Stimulated activated CD8-positive, alpha-beta memory T cell treated with anti-CD3 and anti-CD28 coated beads, Interleukin-7, amount 100 ng/mL, for 4 hours (primary cell): ENCODE results near the gene ELP5.
A peak's percentile ranks its signal among the peaks of the same experiment; 100 is the strongest.

Experiments
- DNase-seq, 2 donors: peaks; one replicate each; pipeline ENCODE4 v3.0.0-alpha.2; 2020; ENCODE audit warnings: low read depth in 2 of 2

The ELP5 gene

DNA sequence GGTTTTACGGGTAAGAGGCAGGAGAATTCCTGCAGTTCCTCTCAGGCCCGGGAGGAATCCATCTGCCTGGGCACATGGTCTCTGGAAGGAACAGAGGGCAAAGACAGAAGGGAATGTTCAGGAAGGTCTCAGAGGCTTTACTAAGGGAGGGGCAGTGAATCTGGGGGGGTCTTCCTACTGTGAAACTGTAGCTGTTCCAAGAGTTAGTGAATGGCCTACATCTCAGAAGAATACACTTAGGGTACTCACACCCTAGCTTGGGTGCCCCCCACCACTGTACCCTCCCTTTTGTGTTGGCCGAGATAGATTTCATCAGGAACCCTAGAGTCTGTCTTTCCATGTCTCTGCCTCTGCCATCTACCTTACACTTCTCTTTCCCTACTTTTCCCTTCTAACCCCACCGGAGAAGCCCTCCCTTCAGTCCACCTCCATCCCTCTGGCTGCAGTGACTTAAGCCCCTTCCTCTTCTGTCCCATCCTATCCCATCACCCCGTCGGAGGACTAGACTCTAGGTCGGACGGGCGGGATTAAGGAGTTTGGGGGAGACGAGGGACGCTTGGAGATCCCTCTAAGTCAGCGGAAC, 32.7 kb upstream of the ELP5 start:
- no peak for DNase-seq

DNA sequence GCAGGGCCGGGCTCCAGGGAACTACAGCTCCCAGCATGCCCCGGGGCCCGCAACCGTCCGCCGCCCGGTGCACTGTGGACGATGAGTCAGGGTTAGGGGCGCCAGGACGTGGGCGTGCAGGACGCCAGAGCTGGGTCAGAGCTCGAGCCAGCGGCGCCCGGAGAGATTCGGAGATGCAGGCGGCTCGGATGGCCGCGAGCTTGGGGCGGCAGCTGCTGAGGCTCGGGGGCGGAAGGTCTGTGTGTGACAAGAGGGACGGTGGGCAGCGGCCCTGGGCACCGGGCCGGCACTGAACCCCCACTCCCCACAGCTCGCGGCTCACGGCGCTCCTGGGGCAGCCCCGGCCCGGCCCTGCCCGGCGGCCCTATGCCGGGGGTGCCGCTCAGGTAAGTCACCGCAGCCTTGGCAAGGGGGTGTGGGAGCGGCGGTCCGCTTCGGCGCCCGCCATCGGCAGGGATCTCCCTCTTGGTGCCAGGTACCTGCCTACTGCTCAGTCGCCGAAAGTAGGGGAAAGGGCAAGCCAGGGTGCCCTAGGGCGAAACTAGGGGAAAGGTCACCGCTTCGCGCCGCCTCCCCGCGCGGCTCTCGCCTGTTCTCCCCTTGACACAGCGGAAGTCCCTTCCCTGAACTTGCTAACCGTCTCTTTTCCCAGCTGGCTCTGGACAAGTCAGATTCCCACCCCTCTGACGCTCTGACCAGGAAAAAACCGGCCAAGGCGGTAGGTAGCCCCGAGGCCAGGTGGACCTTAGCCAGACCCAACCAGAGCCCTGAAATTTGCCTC, 32.0 kb upstream of the ELP5 start, which contains the start of the genes ACADVL and DLG4:
ACADVL (plus strand) TSS at position 127 of the 781 bp plus-strand sequence; CDS start at position 174, 47 bp downstream.
DLG4 (minus strand) TSS at position 25 of the 781 bp plus-strand sequence.
- DNase-seq = peak; percentile 49 to 78

DNA sequence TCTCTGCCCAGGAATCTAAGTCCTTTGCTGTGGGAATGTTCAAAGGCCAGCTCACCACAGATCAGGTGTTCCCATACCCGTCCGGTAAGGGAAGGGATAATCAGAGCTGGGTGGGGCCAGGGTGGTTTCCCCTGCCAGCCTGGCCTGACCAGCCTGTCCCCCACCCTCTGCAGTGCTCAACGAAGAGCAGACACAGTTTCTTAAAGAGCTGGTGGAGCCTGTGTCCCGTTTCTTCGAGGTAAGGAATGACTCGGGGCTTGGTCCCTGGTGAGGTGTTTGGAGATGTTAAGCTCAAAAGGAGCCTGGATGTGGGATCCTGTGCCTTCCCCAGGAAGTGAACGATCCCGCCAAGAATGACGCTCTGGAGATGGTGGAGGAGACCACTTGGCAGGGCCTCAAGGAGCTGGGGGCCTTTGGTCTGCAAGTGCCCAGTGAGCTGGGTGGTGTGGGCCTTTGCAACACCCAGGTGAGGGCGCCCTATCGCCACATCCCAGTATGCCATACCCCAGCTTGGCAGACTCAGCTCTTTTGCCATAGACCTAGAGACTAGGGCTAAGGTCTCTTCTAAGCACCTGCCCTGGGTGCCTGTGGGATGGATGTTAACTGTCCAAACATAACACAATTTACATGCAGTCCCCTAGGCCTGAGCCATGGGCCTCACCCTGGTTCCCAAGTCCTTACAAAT, 31.3 kb upstream of the ELP5 start:
- DNase-seq = peak in 1 of 2 donors; percentile 45

GRCh38 chr17:7221278-7222092, 30.5 kb upstream of the ELP5 start:
- DNase-seq = no peak

DNA sequence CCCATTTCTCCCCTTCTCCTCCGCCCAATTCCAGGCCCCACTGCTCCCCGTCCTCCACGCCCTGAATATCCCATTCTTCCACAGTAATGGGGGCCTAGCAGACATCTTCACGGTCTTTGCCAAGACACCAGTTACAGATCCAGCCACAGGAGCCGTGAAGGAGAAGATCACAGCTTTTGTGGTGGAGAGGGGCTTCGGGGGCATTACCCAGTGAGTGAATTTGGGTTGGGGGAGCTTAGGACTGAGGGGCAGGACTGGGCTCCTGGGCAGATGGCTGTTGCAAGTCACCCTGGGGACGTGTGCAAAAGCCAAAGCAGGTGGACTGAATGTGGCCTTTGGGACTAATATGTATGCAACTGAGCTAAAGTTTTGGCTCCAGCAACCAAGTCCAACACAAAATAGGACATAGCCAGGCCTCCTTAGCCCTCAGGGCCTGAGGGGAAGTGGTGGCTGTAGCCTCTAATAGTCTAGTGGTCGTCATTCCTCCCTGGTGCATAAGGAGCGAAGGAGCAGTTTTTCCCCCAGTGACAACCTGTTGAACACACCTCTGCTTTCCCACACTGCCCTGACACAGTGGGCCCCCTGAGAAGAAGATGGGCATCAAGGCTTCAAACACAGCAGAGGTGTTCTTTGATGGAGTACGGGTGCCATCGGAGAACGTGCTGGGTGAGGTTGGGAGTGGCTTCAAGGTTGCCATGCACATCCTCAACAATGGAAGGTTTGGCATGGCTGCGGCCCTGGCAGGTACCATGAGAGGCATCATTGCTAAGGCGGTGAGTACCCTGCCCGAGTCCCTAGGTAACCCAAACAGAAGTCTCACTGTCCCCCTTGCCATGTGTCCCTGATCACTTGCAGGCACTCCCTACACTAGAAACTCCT, 29.7 kb upstream of the ELP5 start:
- no peak for DNase-seq

DNA sequence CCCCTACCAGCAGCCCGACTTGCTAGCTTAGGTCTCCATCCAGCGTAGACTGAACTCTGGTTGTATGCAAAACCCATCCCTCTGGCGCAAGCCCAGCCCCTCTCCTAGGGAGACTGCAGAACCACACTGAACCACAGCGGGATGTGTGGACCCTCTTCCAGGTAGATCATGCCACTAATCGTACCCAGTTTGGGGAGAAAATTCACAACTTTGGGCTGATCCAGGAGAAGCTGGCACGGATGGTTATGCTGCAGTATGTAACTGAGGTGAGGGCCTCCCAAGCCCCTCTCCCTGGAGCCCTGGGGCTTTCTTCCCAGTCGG, 29.1 kb upstream of the ELP5 start:
- DNase-seq = no peak

DNA sequence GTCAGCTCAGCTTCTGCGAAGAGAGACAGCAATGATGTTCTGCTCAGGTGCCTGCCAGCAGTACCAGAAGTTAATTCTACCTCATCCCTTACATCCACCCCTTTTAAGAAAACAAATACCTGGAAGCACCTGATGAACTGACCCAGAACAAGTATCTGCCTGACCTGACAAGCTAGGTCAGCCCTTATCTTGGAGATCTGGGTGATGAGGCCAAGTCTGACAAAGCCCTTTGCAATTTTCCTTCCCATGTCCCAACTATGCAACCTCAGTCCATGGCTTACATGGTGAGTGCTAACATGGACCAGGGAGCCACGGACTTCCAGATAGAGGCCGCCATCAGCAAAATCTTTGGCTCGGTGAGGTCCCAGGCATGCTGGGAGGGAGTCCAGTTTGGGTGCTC, 28.6 kb upstream of the ELP5 start:
- no peak for DNase-seq

DNA sequence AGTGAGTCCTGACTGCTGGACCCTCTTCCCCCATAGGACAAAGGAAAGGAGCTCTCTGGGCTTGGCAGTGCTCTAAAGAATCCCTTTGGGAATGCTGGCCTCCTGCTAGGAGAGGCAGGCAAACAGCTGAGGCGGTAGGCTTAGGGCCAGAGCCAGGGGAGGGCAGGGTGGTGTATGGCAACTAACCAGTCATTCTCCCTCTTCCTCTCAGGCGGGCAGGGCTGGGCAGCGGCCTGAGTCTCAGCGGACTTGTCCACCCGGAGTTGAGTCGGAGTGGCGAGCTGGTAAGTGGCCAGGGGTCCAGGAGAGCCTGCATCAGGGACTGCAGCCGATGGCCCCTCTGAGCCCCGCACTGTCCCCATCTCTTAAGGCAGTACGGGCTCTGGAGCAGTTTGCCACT, 27.9 kb upstream of the ELP5 start:
- no peak for DNase-seq

- no peak for DNase-seq
These were observed 27.3 kb upstream of the ELP5 start for GRCh38 chr17:7224661-7225111.

DNA sequence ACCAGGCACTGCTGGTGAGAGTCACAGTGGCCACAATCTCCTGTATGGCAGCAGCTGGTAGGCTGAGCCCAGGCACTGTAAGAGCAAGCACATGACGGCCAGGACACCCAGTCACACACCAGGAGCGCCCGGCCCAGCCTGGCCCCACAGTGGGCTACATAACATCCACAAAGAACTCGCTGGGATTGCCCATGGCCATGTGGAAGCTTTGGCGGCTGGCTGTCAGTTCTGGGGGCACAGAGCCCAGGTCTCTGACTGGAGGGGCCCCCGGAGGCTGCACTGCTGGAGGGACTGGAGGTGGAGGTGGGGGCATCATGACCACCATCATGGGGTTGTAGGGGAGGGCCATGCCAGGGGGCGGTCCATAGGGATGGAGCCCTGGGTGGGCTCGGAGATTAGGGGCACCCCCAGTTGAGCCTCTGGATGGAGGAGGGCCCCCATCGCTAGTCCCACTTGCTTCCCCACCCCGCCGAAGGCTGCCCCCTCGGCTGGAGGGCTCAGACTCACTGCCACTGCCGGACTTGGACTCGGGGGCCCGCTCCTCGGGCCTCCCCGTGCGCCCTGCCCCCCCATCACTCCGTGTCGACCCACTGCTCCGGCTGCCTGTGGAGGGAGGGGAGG, 26.2 kb upstream of the ELP5 start:
- DNase-seq = no peak

DNA sequence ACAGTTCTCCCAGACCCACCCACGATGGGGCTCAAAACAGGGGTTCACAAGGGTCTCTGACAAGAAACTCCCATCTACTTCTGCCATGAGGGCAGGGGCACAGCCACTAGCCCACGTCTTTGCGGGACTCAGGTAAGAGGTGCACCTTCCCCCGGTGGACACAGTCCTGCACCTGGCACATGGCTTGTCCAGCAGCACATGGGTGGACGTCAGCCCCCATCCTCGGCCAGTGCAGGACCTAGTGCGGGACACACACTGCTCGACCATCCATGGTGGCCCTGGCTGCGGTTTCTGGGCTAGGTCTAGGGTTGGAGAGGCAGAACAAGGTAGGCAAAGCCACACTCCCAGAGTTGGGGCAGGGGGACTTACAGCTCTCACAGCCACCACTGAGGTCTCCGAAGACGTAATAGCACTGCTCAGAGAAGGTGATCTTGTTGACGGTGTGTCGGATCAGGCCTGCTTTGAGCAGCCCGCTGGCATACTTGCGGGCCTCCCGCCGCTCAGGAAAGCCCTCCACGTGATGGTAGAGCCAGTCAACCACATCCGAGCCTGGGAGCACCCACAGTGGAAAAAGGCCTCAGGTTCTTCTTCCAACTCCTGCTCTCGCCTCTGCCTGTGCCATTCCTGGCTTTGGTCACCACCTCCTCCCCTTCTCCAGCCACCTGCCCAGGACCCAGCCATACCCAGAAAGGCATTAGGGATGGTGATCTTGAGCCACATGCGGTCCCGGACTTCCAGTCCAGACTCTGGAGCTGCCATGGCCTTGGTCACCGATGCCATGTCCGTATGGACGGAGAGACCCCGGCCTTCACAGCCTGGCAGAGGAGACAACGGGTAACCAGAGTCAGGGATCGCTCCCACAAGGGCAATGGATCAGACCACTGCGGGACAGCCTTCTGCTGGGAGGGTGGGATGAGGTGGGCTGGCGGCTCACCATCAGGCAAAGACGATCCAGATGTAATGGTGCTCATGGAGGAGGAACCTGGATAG, 25.0 kb upstream of the ELP5 start:
- no peak for DNase-seq

GRCh38 chr17:7228920-7229319, 23.1 kb upstream of the ELP5 start:
- no peak for DNase-seq

DNA sequence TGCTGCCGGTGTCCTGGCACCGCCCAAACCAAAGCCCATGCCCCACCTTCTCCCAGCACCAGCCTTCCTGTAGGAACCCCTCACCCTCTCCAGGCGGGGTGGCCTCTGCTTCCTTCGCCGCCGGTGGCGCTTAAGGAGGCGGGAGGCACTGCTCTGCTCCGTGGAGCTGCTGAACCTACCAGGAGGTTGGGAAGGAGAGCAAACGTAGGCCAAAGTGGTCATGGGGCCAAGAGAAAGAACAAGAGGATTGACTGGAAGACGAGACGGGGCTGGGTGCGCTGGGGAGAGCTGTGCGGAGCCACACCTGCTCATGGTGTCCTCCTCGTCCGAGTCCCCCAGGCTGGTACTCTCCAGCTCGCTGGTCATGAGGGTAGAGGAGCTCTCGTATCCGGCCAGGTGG, 22.5 kb upstream of the ELP5 start:
- no peak for DNase-seq

DNA sequence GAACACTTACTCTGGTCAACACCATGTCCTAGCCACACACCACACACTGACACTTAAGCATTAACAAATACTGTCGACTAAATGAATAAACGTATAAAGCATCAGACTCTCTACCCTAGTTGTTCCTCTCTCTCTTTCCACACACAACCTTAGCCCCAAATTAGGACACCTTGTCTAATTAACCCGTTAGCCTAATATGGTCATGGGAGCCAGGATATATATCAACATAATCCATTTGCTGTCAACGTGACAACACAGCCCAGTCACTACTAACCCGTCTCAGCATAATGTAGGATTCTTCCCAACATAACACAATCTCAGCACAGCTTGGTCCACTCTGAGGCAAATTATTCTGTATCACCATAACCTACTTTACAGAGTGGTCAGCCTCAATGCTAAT, 19.9 kb upstream of the ELP5 start:
- no peak for DNase-seq

DNA sequence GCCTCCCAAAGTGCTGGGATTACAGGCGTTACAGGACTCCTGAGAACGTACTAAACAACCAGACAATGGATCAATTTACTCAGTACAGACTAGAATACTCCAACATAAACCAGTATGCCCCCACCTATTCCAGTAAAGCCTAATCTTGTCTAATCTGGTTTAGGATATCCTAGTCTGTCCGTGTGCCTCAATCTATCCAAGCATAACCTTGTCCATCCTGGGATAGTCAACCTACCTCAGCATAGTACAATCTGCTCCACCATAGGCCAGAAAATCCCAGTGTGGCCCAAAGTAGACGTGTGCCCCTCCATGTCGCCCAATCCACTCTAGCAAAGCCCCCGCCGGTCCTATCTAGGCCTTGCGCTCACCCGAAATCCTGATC, 18.3 kb upstream of the ELP5 start:
- no peak for DNase-seq

DNA sequence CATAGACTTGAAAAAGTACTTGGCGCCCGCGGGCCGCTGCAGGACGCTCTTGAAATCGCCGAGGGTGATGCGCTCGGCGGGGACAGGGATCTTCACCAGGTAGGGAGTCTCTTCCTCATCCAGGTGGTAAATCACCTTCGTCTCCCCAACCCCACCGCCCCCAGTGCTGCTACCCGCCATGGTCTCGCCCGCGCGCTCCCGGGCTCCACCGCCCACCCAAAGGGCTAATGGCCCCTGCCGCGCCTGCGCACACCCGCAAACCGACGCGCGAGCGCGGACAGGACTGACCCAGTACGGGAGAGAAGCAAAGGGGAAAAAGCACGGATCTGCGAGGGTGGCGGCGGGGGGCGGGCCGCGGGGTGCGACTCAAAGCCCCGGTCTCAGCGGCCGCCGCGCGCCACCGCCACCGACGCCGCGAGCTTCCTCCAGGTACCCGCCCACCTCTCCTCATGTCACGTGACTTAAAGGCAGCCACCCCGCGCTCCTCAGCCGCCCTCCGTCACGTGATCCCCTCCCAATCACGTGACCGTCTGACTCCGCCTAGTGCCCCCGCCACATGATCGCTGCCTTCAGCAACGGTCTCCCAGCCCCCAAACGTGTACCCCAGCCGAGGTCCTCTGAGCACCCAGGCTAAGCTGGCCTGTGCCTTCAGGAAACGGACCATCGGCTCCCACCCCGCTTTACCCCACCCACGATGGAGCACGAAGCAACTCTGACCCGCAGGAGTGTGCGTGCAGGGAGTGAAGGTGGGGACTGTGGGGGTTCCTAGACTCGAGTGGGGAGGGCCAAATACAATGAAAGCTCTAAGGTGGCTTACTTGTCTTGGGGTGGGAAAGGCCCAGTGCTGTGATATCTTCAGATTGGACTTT, 17.7 kb upstream of the ELP5 start, which contains the start of gene DVL2:
DVL2 (minus strand) TSS at position 435 of the 869 bp plus-strand sequence; CDS start at position 180, 255 bp downstream.
- DNase-seq = peak; percentile 93 to 94

DNA sequence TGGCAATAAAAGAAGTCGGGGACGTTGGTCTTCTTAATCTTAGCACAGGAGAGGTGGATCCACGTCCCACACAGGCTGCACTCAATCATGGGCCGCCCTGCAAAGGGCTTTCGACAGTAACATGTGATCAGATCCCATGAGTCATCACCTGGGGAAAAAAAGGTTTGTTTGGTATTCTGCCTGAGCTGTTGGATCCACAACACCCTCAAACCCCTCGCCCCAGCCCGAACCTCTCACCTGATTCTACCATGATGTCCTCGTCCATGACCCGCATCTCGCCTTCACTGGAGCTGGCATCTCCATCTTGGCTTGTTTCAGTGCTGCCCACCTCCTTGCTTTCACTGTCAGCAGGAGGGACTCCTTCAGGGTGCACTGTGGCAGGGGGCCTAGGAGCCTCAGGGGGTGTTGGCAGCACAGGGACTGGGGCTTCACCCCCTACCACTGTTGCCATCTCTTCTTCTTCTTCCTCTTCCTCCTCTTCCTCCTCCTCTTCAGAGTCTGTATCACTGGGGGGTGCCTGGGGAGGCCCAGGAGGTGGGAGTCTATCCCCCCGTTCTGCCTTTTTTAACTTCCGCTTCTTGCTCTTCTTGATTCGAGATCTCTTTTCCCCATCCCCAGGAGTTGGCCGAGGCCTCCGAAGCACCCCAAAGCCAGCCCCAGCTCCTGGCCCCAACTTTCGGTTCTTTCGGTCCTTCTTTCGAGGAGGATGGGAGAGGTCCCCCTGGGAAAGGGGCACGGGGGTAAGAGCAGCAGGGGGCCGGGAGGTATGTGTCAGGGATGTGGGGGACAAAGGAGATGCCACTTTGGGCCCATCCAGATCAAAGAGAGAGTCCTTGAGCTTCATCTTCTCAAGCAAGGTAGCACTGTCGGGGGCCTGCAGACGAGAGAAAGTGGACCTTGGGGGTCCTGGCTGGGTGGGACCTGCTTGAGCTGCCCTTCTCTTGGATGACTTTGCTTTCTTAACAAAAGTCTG, 16.0 kb upstream of the ELP5 start:
- no peak for DNase-seq
